ENCODE data around the gene DOK7.

The DOK7 gene

DNA sequence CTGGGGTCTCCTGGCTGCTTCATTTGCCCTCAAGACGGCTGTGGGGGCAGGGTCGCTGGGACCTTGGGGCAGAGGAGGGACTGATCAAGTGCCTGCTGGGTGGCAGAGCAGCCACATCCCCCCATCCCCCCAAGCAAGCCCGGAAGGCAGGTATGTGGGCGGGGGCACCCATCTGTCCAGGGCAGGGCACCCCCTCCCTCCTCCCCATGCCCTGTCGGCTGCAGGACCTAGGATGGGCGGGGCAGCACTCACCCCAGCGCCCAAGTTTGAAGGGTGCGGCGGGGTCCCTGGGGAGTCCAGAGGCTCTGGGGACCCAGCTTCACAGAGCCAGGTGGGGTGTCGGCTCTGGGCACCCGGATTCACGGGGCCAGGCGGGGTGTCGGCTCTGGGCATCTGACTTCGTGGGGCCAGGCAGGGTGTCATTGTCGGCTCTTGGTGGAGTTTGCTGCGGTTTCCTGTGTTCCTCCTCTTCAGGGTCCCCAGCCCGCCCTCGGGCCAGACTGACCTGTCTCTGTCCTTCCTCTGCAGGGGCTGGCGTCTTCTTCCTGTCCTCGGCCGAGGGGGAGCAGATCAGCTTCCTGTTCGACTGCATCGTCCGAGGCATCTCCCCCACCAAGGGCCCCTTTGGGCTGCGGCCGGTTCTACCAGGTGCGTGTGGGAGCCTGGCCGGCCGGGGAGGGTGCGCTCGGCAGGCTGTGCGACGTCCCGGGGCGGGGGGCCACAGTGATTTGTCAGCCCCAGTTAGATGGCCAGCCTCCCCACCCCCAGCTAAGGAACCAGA is 22.1 kb downstream of the DOK7 start:
- TF ChIP-seq FOXP2 (optimal IDR thresholded peaks at IDR 0.05; ENCODE audit: borderline replicate concordance, extremely low read depth, extremely low read length, insufficient read depth) (no peak), POLR2AphosphoS5 (IDR thresholded peaks at IDR 0.05; ENCODE audit: low read depth, low read length) (peak; percentile 40; the same call in 1 of the 2 replicates)

DNA sequence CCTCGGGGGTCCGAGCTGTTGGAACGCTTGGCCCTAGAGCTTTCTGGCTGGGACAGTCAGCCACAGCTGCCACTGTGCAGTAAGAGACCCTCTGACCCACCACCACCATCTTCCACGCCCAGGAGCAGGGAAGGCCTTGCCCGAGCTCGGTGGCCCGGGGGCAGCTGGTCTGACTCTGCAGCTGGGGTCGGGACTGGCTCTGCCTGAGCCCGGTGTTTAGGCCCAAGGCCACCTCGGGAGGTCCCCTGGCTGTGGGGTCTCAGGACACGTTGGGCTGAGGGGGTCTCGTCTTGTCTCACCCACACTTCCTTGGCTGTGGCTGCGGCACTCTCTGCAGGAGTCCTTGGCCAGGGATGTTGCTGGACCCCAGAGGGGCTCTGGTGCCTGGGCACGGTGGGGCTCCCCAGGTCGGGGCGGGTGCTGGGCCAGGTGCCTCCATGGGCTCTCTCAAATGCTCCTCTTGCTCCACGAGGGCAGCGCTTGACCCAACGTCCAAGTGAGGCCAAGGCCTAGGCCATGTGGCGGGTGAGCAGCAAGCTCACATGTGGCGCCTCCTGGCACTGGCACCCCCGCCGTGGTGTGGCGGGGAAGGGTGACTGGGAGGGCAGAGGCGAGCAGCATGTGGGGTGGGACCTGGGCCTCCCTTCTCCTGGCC is 22.9 kb downstream of the DOK7 start:
- no peak for TF ChIP-seq SIN3A (IDR thresholded peaks at IDR 0.05; ENCODE audit: borderline replicate concordance, insufficient read depth, low read length)
- no peak for TF ChIP-seq TAF1 (IDR thresholded peaks at IDR 0.05; ENCODE audit: borderline replicate concordance, insufficient read depth, low read length)
- TF ChIP-seq POLR2AphosphoS5 (IDR thresholded peaks at IDR 0.05; ENCODE audit: low read depth, low read length) = no peak
- no peak for TF ChIP-seq REST (IDR thresholded peaks at IDR 0.05; ENCODE audit: insufficient read depth in 1 of 2, low read depth in 2 of 2, low read length in 2 of 2)

GRCh38 chr4:3486541-3487540 is 23.7 kb downstream of the DOK7 start:
- TF ChIP-seq TAF1 (IDR thresholded peaks at IDR 0.05; ENCODE audit: borderline replicate concordance, insufficient read depth, low read length) (no peak), FOXP2 (optimal IDR thresholded peaks at IDR 0.05; ENCODE audit: borderline replicate concordance, extremely low read depth, extremely low read length, insufficient read depth) (no peak), REST (IDR thresholded peaks at IDR 0.05; ENCODE audit: insufficient read depth in 1 of 2, low read depth in 2 of 2, low read length in 2 of 2) (no peak), SIN3A (IDR thresholded peaks at IDR 0.05; ENCODE audit: borderline replicate concordance, insufficient read depth, low read length) (no peak), POLR2AphosphoS5 (IDR thresholded peaks at IDR 0.05; ENCODE audit: low read depth, low read length) (no peak)

DNA sequence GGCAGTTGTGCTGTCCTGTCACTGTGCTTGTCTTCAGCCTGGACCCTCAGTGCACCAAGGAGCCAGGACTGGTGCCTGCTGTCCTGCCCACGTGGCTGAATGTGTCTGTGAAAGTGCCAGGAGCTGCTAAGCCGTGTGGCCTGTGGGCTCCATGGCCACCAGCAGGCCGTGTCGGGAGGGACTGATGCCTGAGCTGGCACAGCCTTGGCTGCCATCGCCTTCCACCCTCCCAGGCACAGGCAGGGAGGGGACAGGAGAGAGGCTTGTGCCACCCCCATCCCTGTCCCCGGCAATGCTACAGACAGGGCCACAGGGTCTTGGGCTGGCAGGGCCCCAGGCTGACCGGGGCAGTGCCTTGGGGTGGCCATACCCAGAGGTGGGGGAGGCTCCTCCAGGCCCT is 24.8 kb downstream of the DOK7 start:
- TF ChIP-seq FOXP2 (optimal IDR thresholded peaks at IDR 0.05; ENCODE audit: borderline replicate concordance, extremely low read depth, extremely low read length, insufficient read depth) (no peak), POLR2AphosphoS5 (IDR thresholded peaks at IDR 0.05; ENCODE audit: low read depth, low read length) (no peak), TAF1 (IDR thresholded peaks at IDR 0.05; ENCODE audit: borderline replicate concordance, insufficient read depth, low read length) (no peak), SIN3A (IDR thresholded peaks at IDR 0.05; ENCODE audit: borderline replicate concordance, insufficient read depth, low read length) (no peak), REST (IDR thresholded peaks at IDR 0.05; ENCODE audit: insufficient read depth in 1 of 2, low read depth in 2 of 2, low read length in 2 of 2) (no peak)

- TF ChIP-seq REST (IDR thresholded peaks at IDR 0.05; ENCODE audit: insufficient read depth in 1 of 2, low read depth in 2 of 2, low read length in 2 of 2) = no peak
- TF ChIP-seq FOXP2 (optimal IDR thresholded peaks at IDR 0.05; ENCODE audit: borderline replicate concordance, extremely low read depth, extremely low read length, insufficient read depth) = no peak
- no peak for TF ChIP-seq POLR2AphosphoS5 (IDR thresholded peaks at IDR 0.05; ENCODE audit: low read depth, low read length)
- no peak for TF ChIP-seq TAF1 (IDR thresholded peaks at IDR 0.05; ENCODE audit: borderline replicate concordance, insufficient read depth, low read length)
- no peak for TF ChIP-seq SIN3A (IDR thresholded peaks at IDR 0.05; ENCODE audit: borderline replicate concordance, insufficient read depth, low read length)
These were observed 25.7 kb downstream of the DOK7 start for GRCh38 chr4:3488820-3489219.
